ENCODE measurements around the gene MSRB3.
"Not testable (repeated sequence)": the region's sequence is repeated elsewhere in the genome, so short reads cannot be mapped to it uniquely, and the experiment has no call there.

Gene MSRB3

DNA sequence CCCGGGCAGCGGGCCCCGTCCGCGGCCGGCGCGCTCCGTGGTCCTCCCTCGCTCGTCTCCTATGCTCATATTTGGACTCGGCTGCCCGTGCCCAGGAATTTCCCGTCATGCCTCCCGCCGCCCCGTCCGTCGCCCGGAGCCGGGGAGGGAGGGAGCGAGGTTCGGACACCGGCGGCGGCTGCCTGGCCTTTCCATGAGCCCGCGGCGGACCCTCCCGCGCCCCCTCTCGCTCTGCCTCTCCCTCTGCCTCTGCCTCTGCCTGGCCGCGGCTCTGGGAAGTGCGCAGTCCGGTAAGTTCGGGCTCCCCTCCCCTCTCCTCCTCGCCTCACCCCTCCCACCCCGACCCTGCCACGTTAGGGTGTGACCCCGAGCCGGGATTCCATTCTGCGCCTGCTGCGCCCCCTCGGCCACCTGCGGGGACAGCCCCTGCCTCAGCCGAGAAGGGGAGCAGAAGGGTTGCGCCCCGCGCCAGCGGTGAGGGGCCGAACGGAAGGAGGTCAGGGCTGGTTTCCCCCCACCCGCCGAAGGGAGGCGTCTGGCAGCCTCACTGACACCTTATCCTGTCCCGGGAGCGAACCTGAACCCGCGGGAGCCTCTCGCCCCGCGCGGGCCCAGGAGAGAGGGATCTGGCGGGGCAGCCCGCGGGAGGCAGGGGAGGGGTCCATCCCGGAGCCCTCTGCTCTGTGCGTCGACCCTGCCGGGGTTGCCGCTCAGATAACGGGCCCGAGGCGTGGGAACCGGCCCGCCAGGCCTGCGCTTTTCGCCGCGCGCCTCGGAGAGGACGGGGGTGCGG, at the start of gene MSRB3:
Gene MSRB3, plus strand, starts transcription at position 108 of the 793 bp plus-strand sequence. CDS start 29,897 bp downstream, outside the sequence.
- peak in 1 of 2 experiments; percentile 16 for DNase-seq

DNA sequence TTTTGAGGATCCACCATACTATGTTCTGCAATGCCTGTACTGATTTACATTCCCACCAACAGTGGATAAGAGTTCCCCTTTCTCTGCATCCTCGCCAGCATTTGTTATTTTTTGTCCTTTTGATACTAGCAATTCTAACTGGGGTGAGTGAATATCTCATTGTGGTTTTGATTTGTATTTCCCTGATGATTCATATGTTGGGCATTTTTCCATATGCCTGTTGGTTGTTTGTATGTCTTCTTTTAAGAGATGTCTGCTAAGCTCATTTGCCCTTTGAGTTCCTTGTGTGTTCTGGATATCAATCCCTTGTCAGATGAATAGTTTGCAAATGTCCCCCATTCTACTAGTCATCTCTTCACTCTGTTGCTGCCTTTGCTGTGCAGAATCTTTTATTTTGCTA, 49.0 kb upstream of the MSRB3 start:
- no peak for DNase-seq

DNA sequence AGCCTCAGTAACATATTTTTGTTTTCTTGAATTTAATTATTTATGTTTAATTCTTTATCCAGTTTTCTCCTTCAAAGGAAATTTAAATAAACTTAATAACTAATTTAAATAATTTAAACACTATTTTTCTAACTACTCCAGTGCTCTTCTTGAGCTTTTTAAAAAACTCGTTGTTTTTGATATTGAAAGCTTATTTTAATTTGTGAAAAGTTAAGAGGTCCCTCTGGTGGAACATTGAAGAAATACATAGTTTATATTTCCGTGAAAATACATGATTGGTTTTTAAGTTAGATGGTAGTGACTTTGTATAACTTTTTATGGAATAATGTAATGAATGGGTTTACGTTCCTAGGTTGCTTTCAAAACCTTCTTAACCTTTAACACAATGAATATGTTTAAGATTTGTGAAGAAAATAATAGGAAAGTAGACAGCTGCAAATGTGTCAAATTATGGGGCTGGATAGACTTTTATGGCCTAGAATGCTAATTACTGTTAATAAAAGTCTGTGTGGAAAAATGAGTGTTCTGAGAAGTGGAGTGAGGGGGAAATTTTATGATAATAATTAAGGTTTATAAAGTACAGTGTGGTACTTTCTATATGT, 45.9 kb upstream of the MSRB3 start:
- no peak for DNase-seq

DNA sequence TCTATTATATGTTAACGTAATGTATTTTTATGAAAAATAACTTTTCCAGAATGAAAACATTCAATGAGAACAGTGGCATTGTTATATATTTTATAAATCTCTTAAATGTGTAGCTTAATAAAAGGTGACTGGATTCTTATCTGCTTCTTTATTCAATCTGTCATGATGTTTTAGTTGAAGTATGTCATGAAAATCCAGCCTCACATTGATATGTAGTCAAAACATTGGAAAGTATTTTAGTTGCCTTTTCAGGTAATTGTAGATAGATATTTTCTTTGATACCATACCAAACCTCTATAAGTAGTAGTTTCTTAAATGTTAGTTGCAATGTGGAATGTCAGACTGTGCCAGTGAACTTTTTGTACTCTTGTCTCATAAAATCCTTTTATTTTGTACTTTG, 41.3 kb upstream of the MSRB3 start:
- DNase-seq: no peak

DNA sequence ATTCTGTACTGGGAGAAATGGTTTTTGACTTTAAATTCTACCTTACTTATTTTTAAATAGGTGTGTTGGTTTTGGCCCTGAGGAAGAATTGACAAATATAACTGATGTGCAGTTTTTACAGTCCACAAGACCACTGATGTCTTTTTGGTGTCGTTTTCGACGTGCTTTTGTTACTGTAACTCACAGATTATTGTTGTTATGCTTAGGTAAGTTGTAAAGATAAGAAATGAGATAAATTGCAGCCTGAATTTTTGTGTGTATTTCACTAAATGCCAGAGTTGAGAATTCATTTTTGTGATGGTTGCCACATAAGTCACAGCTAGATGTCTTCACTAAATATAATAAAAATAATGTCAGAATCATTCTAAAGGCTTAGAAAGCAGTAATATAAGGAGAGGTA, 39.9 kb upstream of the MSRB3 start:
- no peak for DNase-seq

DNA sequence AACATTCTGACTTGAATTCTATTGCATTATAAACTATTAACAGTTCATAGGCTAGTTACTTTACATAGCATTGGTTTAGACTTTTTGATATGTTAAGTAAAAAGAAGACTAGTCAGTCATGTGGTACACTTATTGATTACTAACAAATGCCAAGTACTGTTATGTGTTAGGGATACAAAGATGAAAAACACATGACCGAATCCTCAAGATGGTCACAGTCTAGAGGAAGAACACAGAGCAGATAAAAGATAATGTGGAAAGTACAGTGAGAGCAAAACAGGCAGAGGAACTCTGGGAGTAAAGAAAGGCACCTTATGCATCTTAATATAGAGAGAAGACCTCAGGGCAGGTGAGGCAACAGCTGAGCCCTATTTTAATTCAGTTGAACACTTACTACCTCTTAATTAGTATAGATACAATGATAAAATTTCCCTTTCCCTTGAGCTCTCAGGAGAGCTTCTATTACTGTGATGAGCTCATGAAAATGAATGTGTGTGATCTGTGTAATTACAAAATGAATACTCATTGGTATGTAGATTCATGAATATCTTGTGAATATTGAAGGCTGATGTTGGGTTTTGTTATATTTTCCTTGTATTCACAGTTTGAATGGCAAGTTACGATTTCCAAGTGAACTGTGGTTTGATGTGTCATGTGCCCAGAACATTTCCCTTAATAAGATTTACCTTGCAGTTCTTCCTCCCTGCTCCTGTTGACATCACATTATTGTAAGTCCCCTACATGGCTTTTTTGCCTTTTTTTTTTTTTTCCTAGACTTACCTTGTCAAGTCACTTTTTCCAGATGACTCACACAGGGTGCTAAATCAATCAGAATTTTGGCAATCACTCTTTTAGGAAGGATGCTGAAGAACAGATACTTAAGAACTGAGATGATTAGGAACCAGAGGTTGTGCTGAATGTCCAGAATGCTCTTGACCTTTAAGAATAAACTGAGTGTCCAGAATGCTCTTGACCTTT, 29.5 kb upstream of the MSRB3 start:
- DNase-seq: no peak

DNA sequence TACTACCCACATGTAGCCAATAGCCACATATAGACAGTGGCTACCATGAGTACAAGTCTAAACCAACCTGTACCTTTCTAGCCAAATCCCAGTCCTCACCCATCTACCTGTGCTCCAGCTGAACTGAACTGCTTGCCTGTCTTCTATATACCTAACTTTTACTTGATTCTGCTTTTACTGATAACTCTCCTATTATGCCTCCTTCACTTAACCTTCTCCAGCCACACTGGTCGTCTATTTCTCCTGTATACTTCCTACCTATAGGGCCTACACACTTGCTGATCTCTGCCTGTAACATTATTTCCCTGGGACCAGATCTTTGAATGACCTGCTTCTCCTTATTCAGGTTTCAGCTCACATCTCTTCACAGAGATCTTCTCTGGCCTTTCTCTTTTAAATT, 26.0 kb upstream of the MSRB3 start:
- DNase-seq: no peak

DNA sequence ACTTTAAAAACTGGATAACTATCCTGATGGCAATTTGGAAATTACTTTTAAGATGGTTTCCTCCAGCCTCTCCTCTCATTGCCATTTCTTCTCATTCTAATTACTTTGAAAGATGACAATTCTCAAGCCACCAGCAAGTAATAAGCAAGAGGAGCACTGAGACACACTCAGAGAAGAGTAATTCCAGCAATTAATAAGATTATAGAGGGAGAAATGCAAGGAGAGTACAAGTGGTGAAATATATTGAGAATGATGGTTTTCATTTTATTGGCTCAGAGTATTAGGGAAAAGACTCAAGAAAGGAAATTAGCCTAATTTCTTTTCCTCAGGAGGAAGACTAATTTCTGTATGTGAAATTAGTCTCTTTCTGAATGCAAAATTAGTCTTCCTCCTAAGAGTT, 20.5 kb upstream of the MSRB3 start:
- DNase-seq: no peak

DNA sequence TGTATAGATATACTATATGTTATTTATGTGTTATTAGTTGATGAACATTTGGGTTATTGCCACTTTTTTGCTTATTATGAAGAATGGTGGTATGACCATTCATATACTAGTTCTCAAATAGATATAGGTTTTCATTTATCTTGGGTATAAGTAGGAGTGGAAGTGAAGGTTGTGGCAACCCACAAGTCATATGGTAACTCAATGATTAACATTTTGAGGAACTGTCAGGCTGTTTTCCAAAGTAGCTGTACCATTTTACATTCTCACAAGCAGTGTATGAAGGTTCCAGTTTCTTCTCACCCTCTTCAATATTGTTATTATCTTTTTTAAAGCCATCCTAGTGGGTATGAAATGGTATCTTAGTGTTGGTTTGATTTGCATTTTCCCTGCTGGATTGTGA, 19.0 kb upstream of the MSRB3 start:
- DNase-seq: no peak

DNA sequence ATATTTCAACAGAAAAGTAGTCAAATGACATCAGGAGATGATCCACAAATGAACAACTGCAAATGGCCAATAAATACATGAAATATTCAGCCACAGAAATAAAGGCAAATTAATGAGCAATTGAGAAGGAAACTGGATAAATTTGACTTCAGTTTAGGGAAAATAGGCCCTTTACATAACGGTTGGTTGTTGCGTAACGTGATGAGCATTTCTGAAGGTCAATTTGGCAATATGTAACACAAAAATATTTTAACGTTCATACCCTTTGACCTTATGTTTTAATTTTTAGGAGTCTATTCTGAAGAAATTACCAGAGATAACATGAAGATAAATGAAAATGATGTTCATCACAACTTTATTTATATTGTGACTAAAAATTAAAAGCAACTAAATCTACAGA, 14.7 kb upstream of the MSRB3 start:
- DNase-seq: no peak

DNA sequence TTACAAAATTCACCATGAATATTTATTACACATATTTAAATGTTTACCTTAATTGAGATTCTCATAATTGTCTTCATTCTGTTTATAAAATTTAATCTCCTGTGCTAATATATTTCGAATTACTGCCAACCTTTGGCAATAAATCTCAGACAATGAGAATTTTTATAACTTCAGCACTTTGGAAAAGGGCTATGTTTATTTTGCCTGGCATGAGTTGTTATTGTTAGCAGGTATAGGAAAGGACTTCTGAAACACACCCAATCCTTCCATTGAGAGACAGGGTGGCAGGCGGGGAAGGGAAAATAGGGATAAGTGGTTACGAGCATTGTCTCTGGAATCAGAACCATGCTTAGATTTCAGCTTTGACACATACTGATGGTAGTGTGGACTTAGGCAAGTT, 12.1 kb upstream of the MSRB3 start:
- DNase-seq: no peak

DNA sequence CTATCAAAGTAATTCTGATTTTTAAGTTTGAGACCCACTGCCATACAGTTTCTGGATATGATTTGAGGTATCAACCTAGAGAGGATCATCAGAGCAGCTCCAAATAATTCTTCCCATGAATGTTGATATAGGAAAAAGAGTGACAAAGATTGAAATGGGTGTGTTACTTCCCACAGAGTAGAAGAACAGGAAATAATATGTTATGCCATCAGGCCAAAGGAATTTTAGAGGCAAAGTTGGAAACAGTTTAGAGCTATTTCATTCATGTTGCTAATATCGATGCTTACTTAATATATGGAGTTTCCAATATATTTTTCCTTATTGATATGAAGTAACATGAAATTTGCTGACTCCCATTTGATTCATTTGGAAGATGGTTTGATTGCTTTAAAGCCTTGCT, 8.9 kb upstream of the MSRB3 start:
- no peak for DNase-seq

DNA sequence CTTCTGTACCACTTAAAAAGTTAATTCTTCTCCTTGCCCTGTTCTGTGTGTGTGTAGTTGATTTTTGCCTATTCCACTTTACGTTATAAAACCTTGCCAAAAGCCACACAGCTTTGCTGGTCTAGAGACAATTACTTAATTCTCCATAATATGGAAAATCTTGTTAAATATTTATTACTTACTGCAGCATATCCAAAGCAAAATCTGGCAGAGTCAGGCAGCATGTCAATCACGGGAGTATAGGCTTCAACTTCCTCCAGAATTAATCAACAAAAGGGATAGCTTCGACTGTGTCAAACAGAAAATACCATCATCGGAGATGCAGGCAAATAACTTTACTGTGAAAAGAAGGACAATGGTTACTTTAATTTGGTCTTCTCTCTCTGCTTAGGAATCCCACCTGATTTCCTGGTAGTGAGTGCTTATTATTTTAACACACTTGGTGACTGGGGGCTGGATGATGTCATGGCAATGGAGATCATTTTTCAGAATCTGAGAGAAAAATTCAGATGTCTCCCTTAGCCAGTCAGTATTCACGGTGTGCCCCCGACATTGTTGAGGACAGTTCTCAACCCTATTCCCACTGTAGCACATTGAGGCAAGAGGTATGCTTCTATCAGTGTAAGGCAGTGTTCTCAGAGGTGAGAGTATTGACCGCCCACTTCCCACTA, 3.7 kb upstream of the MSRB3 start:
- no peak for DNase-seq

DNA sequence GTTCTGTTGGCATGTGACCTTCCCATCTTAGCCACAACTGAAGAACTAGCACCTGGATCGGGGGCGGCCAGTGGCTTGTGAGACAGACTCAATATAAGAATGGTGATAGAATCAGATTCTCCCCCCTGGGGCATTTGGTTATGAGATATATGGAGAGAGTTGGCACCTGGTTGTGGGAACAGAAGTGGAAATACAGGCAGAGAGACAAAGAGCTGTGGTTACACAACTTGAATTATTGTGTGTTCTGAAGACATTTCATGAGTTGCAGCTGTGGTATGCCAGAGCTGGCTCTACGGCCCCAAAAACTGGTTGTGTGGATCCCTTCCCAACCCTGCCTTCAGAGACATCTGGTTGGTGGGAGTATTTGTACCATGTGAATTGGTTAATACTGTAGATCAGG, 2.9 kb upstream of the MSRB3 start:
- DNase-seq: no peak

DNA sequence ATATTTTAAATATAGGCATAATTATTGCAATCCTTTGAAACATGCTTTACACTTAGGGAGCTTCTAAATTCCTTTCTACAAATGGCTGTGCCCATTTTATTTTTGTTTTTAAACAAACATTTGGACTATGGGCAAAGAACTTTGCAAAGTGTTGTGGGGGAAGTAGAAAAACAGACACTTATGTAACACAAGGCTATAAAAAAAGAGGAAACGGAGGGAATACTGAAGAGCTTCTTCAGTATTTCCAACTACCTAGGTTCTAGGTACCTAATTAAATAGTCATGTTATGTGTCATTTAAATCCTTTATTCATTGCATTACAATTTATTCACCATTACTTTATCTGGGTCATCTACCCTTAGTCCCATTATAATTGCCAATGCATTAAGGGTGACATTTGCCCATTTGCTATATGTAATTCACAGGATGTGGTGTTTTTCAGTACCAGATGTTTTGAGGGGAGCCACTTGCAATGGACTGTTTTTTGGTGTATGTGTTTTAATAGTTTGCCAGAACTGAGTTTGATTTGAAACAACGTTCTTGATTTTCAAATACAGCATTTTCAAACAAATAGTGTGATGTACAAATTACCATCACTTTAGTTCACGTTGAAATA, 1.5 kb upstream of the MSRB3 start:
- no peak for DNase-seq

DNA sequence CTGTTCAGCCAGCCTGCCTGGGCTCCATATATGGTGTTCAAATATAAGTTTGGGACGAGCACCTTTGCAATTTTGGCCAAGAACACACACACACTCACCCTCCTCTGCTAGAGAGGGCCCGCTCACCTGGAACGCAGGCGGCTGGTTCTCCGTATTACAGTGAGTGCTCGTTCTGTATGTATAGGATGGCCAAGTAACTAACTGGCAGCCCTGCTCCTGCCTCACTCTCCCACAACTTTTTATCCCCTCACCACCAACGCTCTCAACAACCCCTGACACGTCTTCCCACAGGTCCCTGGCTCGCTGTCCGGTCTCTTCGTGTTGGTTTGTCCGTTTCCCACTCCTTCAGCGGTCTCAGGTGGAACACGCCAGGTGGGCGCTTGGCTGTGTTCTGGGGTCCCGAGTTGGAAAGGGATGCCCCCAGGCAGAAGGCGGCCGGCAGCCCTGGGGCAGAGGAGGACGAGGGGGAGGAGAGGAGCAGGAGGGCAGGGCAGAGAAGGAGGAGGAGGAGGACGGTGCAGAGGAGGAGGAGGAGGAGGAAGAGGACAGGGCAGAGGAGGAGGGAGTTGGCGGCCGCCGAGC, 398 bp upstream of the MSRB3 start:
- DNase-seq: no peak

DNA sequence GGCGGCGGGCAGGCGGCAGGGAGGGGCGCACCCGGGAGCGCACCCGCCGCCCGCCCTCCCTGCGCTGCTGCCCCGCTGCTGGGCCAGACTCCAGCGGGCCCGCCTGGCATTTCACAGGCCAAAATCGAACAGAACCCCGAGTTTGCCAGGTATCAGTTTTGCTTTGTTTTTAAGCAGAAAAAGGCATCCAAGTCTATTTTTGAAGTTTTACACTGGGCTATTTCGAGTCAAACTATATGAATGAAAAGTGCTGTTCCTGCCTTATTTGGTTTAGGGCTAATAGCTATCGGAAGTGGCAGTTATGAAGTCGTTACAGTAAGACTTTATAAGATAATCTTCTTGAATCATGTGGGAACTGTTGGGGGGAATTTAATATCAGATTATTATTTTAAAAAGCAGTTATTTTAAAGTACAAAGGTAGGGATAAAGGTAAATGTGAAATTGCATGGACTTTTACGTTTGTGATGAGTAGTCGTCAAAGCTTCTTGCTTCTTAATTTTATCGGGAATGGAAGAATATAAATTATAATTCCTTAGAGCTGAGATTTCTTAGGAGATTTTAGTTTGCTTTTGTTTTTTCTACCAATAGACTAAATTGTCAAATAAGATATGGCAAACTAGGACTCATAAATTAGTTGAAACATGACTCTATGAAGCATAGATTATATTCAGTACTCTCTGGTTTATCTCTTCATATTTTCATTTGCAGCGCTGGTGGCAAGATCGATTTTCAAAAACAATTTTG, 1.1 kb downstream of the MSRB3 start:
- DNase-seq: no peak

DNA sequence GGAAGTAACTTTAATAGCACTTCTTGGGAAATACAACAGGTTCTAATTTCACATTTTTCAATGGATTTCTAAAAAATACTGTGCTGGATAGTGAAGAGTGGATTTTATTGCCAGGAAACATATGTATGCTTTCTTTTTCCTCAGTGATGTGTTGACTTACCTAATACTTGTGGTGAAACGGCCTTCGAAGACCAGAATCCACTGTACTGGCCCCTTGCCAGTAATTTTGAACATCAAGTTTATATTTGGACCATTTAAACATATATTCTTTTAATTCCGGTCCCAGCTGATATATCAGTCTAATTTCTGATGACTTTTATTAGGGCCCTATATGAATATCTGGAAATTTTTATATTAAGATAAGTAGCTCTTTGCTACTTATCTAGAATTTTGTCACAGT, 1.8 kb downstream of the MSRB3 start:
- no peak for DNase-seq

DNA sequence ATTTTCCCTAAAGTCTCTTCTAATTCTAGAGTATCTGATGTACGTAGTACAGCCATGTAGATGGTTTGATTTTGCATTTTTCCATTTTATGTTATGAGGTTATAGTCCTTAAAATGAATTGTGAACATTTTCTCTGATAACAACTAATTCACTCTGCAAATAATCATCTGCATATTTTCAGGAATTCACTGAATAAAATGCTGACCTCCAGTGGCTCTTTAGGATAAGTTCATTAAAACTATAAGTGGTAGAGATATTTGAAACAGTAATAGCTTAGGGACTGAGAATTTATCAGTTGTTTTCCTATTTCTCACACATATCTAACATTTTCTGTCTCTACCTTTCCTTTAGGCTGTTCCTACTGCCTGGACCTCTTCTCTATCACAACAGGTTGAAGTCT, 4.4 kb downstream of the MSRB3 start:
- no peak for DNase-seq

DNA sequence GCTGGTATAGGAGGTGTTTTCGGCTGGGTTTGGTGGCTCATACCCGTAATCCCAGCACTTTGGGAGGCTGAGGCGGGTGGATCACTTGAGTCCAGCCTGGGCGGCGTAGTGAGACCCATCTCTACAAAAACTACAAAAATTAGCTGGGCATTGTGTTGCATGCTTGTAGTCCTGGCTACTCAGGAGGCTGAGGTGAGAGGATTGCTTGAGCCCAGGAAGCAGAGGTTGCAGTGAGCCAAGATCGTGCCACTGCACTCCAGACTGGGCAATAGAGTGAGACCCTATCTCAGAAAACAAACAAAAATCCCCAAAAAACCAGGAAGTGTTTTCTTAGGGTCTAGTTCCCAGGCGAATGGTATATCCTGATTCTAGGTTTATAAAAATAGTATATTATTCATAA, 7.0 kb downstream of the MSRB3 start:
- DNase-seq: not testable (repeated sequence)

DNA sequence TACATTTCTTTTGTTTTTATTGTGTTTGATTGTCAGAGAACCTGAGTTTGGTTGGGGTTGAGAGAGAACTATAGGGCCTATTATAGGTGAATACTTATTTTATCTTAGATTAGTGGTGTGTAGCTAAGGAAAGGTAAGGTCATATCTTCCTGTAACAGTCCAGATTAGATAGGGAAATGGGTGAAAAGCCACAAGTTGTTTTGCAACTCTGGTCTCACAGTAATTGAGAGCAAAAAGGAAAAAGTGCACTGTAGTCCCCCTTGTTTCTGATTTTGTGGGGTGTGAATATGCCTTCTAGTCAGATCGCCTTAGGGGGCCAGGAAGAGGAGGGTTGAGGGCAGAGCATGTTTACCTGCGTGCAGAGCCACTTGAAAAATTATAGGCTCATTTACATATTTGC, 8.9 kb downstream of the MSRB3 start:
- DNase-seq: no peak

All from stimulated activated CD4-positive, alpha-beta T cell treated with anti-CD3 and anti-CD28 coated beads, Interleukin-4, amount 100 ng/mL, for 4 hours (primary cell).